IPS-15b (cell line): Measurements from ENCODE around the gene PLXNA2.

ENCODE experiments used
- H3K27me3 ChIP-seq: one replicate; pipeline ENCODE4 v1.6.1; 2013; ENCODE audit warnings: low read length; ENCODE audit not compliant: control insufficient read depth, insufficient read depth
- H3K36me3 ChIP-seq: one replicate; pipeline ENCODE4 v1.6.1; 2013; ENCODE audit warnings: low read length; ENCODE audit not compliant: control insufficient read depth, insufficient read depth
- H3K4me1 ChIP-seq: one replicate; pipeline ENCODE4 v1.6.1; 2013; ENCODE audit warnings: mild to moderate bottlenecking, low read length; ENCODE audit not compliant: control insufficient read depth, insufficient read depth
- H3K4me3 ChIP-seq: one replicate; pipeline ENCODE4 v1.5.1; 2013; ENCODE audit warnings: low read depth, low read length
- H3K9ac ChIP-seq: one replicate; pipeline ENCODE4 v1.6.1; 2013; ENCODE audit warnings: low read depth, mild to moderate bottlenecking, low read length
- H3K9me3 ChIP-seq: one replicate; pipeline ENCODE4 v1.6.1; 2013; ENCODE audit warnings: mild to moderate bottlenecking, low read length; ENCODE audit not compliant: control insufficient read depth, insufficient read depth

PLXNA2 gene

GRCh38 chr1:208103597-208104513, 140.3 kb downstream of the PLXNA2 start:
- peaks cover 4% of the 10 kb centered on the region for H3K4me1 ChIP-seq
- no peak overlapping the region for H3K4me3 ChIP-seq
- no peaks in the 10 kb centered on the region for H3K27me3 ChIP-seq

GRCh38 chr1:208101661-208102431, 142.3 kb downstream of the PLXNA2 start:
- Histone ChIP-seq H3K4me1 (peaks cover 4% of the 10 kb centered on the region), H3K4me3 (no peak overlapping the region), H3K27me3 (no peaks in the 10 kb centered on the region), H3K9ac (no peak overlapping the region), H3K9me3 (no peaks in the 10 kb centered on the region), H3K36me3 (no peaks in the 10 kb centered on the region)

More at GRCh38 chr1:208103597-208104513, 140.3 kb downstream of the PLXNA2 start:
- H3K9me3 ChIP-seq = no peaks in the 10 kb centered on the region
- no peaks in the 10 kb centered on the region for H3K36me3 ChIP-seq
- no peak overlapping the region for H3K9ac ChIP-seq

GRCh38 chr1:208100906-208101305, 143.3 kb downstream of the PLXNA2 start:
- no peaks in the 10 kb centered on the region for H3K36me3 ChIP-seq
- H3K9ac ChIP-seq = no peak overlapping the region
- no peak overlapping the region for H3K4me3 ChIP-seq
- H3K27me3 ChIP-seq = no peaks in the 10 kb centered on the region
- peaks cover 4% of the 10 kb centered on the region for H3K4me1 ChIP-seq
- no peaks in the 10 kb centered on the region for H3K9me3 ChIP-seq

- Histone ChIP-seq H3K4me3 (no peak overlapping the region), H3K4me1 (peaks cover 4% of the 10 kb centered on the region), H3K9me3 (no peaks in the 10 kb centered on the region), H3K27me3 (no peaks in the 10 kb centered on the region), H3K9ac (no peak overlapping the region), H3K36me3 (no peaks in the 10 kb centered on the region)
These were observed 144.1 kb downstream of the PLXNA2 start for GRCh38 chr1:208100106-208100505.

GRCh38 chr1:208098773-208099172, 145.4 kb downstream of the PLXNA2 start:
- Histone ChIP-seq H3K4me3 (no peak overlapping the region), H3K36me3 (no peaks in the 10 kb centered on the region), H3K4me1 (peaks cover 4% of the 10 kb centered on the region)

GRCh38 chr1:208093754-208094719, 150.1 kb downstream of the PLXNA2 start:
- H3K4me1 ChIP-seq = no peaks in the 10 kb centered on the region
- no peak overlapping the region for H3K9ac ChIP-seq
- H3K36me3 ChIP-seq = no peaks in the 10 kb centered on the region
- no peaks in the 10 kb centered on the region for H3K27me3 ChIP-seq
- H3K9me3 ChIP-seq = no peaks in the 10 kb centered on the region
- H3K4me3 ChIP-seq = no peak overlapping the region

More at GRCh38 chr1:208098773-208099172, 145.4 kb downstream of the PLXNA2 start:
- Histone ChIP-seq H3K9me3 (no peaks in the 10 kb centered on the region), H3K27me3 (no peaks in the 10 kb centered on the region), H3K9ac (no peak overlapping the region)

GRCh38 chr1:208093046-208093445, 151.1 kb downstream of the PLXNA2 start:
- no peaks in the 10 kb centered on the region for H3K27me3 ChIP-seq
- no peak overlapping the region for H3K9ac ChIP-seq
- no peaks in the 10 kb centered on the region for H3K9me3 ChIP-seq
- no peak overlapping the region for H3K4me3 ChIP-seq
- no peaks in the 10 kb centered on the region for H3K4me1 ChIP-seq
- H3K36me3 ChIP-seq = no peaks in the 10 kb centered on the region

- no peaks in the 10 kb centered on the region for H3K27me3 ChIP-seq
- no peak overlapping the region for H3K9ac ChIP-seq
- no peak overlapping the region for H3K4me3 ChIP-seq
- no peaks in the 10 kb centered on the region for H3K36me3 ChIP-seq
- H3K4me1 ChIP-seq = no peaks in the 10 kb centered on the region
- H3K9me3 ChIP-seq = no peaks in the 10 kb centered on the region
These were observed 153.5 kb downstream of the PLXNA2 start for GRCh38 chr1:208090388-208091301.

GRCh38 chr1:208089761-208090370, 154.3 kb downstream of the PLXNA2 start:
- Histone ChIP-seq H3K27me3 (no peaks in the 10 kb centered on the region), H3K4me3 (no peak overlapping the region), H3K9me3 (no peaks in the 10 kb centered on the region), H3K4me1 (no peaks in the 10 kb centered on the region), H3K9ac (no peak overlapping the region), H3K36me3 (no peaks in the 10 kb centered on the region)

GRCh38 chr1:208089149-208089548, 155.0 kb downstream of the PLXNA2 start:
- no peaks in the 10 kb centered on the region for H3K36me3 ChIP-seq
- H3K4me3 ChIP-seq = no peak overlapping the region
- H3K4me1 ChIP-seq = no peaks in the 10 kb centered on the region
- H3K9ac ChIP-seq = no peak overlapping the region
- H3K27me3 ChIP-seq = no peaks in the 10 kb centered on the region
- no peaks in the 10 kb centered on the region for H3K9me3 ChIP-seq
